Kidney (tissue), 14 donors: Measurements from ENCODE around the gene R3HDM1. TPM values are rescaled to one million over a fixed set of nuclear protein-coding genes. Genes with fewer than 3 reads are reported as not detected.

ENCODE experiments used
- DNase-seq, 5 donors: peaks; one replicate each; pipeline ENCODE4 v3.0.0-alpha.2; 2013 to 2020
- FAIRE-seq: peaks from 2 replicates; lab custom pipeline; 2012; peaks lifted over from hg19 to GRCh38; lab: Jason Lieb, UNC
- H3K27ac ChIP-seq, 2 donors: one replicate each; pipeline ENCODE4 v1.7.0; 2013; ENCODE audit warnings: low read depth in 2 of 2, low read length in 2 of 2, inconsistent platforms in 1 of 2
- H3K27me3 ChIP-seq: one replicate; pipeline ENCODE4 v1.7.1; 2013; ENCODE audit warnings: low read length, inconsistent platforms; ENCODE audit not compliant: control insufficient read depth, insufficient read depth
- H3K36me3 ChIP-seq, 3 donors: one replicate each; pipeline versions ENCODE4 v1.7.0 to v1.7.1; 2013; ENCODE audit warnings: low read length in 3 of 3, control low read depth in 1 of 3, inconsistent platforms in 1 of 3; ENCODE audit not compliant: insufficient read depth in 3 of 3, control insufficient read depth in 2 of 3
- H3K4me1 ChIP-seq, 3 donors: one replicate each; pipeline versions ENCODE4 v1.7.0 to v1.7.1; 2013; ENCODE audit warnings: low read length in 3 of 3, inconsistent platforms in 1 of 3, low read depth in 1 of 3; ENCODE audit not compliant: control insufficient read depth in 2 of 3, insufficient read depth in 2 of 3
- H3K4me3 ChIP-seq, 3 donors: one replicate each; pipeline versions ENCODE4 v1.7.0 to v1.8.1; 2013; ENCODE audit warnings: low read length in 3 of 3, control low read depth in 1 of 3, inconsistent platforms in 1 of 3
- H3K9ac ChIP-seq, 3 donors: one replicate each; pipeline versions ENCODE4 v1.7.0 to v1.7.1; 2013; ENCODE audit warnings: low read length in 3 of 3, control low read depth in 1 of 3, inconsistent platforms in 1 of 3
- H3K9me3 ChIP-seq, 3 donors: one replicate each; pipeline versions ENCODE4 v1.7.0 to v1.7.1; 2013; ENCODE audit warnings: low read length in 3 of 3, control low read depth in 1 of 3, inconsistent platforms in 1 of 3; ENCODE audit not compliant: control insufficient read depth in 2 of 3, insufficient read depth in 1 of 3
- CTCF ChIP-seq: IDR thresholded peaks from 3 replicates; pipeline ENCODE4 v1.5.1; 2012; ENCODE audit warnings: mild to moderate bottlenecking, moderate library complexity, borderline replicate concordance; ENCODE audit not compliant: insufficient read depth; ENCODE audit errors: extremely low read depth
- intact Hi-C: fragments of 100-400 bp; cut with DNase I; formaldehyde crosslinking; loops from one replicate; pipeline ENCODE4 v1.11.1; 2022
- polyA plus RNA-seq: library from polyadenylated mRNA; stranded (reverse); fragments of 350-450 nt; fragmentation: Illumina TruSeq; extraction: RNeasy Lipid Tissue Mini Kit (QIAGEN cat#74804); gene quantifications from one replicate; pipeline ENCODE4 v1.2.3, GENCODE V29; 2014; ENCODE audit warnings: low read depth, low replicate concordance; ENCODE audit not compliant: insufficient read depth
- total RNA-seq: library from RNA; stranded (reverse); fragmentation: NEBNext Ultra II Directional; extraction: Animal tissue kit (Norgen Biotek cat#: 25700); gene quantifications from one replicate; pipeline ENCODE4 v1.2.1, GENCODE V29; 2021
- donor health status: control.
- donor health status: control.
- donor health status: control.
- donor health status: control.
- donor health status: control.
- donor health status: DM: yes; HTN: yes; CAD: no.
- donor health status: Normal renal cell carcinoma (clear cell type).

The R3HDM1 gene
- total and polyA plus RNA-seq, 2 donors from 2014 or later = 9.2 to 31.8 TPM

- H3K36me3 ChIP-seq = peaks cover 13 to 28% (median 21%) of the 10 kb centered on the region in 3 donors
- no peak for FAIRE-seq
- intact Hi-C loops = no loop called here
These were observed 224.3 kb downstream of the R3HDM1 start for GRCh38 chr2:135755573-135755972.

GRCh38 chr2:135756692-135757091, 225.4 kb downstream of the R3HDM1 start:
- Histone ChIP-seq H3K27ac (no peak overlapping the region), H3K9ac (no peak overlapping the region), H3K36me3 (peaks cover 17 to 37% (median 25%) of the 10 kb centered on the region in 3 donors), H3K4me3 (no peak overlapping the region), H3K4me1 (no peaks in the 10 kb centered on the region), H3K9me3 (peaks cover 0 to 11% (median 5%) of the 10 kb centered on the region in 3 donors), H3K27me3 (no peaks in the 10 kb centered on the region)
- FAIRE-seq (no peak), DNase-seq (no peak)
- TF ChIP-seq CTCF = no peak
- intact Hi-C loops = no loop called here

More at GRCh38 chr2:135755573-135755972, 224.3 kb downstream of the R3HDM1 start:
- Histone ChIP-seq H3K4me3 (no peak overlapping the region), H3K9me3 (peaks cover 0 to 11% (median 5%) of the 10 kb centered on the region in 3 donors), H3K9ac (no peak overlapping the region), H3K27ac (no peak overlapping the region), H3K27me3 (no peaks in the 10 kb centered on the region), H3K4me1 (no peaks in the 10 kb centered on the region)
- DNase-seq = no peak
- no peak for TF ChIP-seq CTCF

GRCh38 chr2:135762022-135762421, 230.7 kb downstream of the R3HDM1 start:
- H3K27ac ChIP-seq = no peak overlapping the region
- no peaks in the 10 kb centered on the region for H3K27me3 ChIP-seq
- H3K9me3 ChIP-seq = peaks cover 0 to 4% (median 3%) of the 10 kb centered on the region in 3 donors
- FAIRE-seq (no peak), DNase-seq (no peak)
- peaks cover 11 to 31% (median 20%) of the 10 kb centered on the region in 3 donors for H3K36me3 ChIP-seq
- no peaks in the 10 kb centered on the region for H3K4me1 ChIP-seq
- no peak for TF ChIP-seq CTCF
- H3K9ac ChIP-seq = no peak overlapping the region
- intact Hi-C loops = no loop called here
- no peak overlapping the region for H3K4me3 ChIP-seq

DNA sequence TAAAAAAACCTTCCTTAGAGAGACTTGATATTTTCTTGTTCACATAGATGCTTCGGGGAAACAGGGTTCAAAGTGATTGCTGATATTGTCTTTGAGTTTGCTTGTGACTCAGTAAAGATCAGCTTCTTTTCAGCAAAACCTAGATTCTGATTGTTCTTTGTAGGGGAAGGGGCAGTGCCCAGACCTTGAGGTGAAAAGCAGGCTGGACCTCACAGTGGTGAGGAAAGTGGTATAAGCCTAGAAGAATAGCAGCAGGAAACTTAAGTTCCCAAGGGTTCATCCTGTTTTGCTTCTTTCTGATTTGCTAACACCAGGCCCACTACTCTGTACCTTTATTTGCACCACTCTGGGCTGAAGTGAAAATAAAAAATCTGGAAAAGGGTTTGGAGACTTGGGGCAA, 231.2 kb downstream of the R3HDM1 start:
- no peak overlapping the region for H3K9ac ChIP-seq
- H3K4me3 ChIP-seq = no peak overlapping the region
- H3K9me3 ChIP-seq = peaks cover 0 to 1% (median 0%) of the 10 kb centered on the region in 3 donors
- no peak overlapping the region for H3K27ac ChIP-seq
- H3K4me1 ChIP-seq = no peaks in the 10 kb centered on the region
- FAIRE-seq = no peak
- no peaks in the 10 kb centered on the region for H3K27me3 ChIP-seq
- TF ChIP-seq CTCF = no peak
- H3K36me3 ChIP-seq = peaks cover 8 to 29% (median 24%) of the 10 kb centered on the region in 3 donors
- intact Hi-C loops = no loop called here
- DNase-seq = no peak
